HG03460 (cell line): ENCODE data around the gene CXCR1.
"Not testable (repeated sequence)": the region's sequence is repeated elsewhere in the genome, so short reads cannot be mapped to it uniquely, and the experiment has no call there.

Experiments used
- ATAC-seq: cut with Tn5 transposase; IDR thresholded peaks from one replicate; pipeline ENCODE4 v1.9.1; 2021; ENCODE audit not compliant: unreplicated experiment

Gene CXCR1

GRCh38 chr2:218166791-218167190, at the start of gene CXCR1:
TSS of gene CXCR1 (minus strand) at chr2:218166962. CDS start at chr2:218165211, 1,751 bp downstream.
- ATAC-seq, result no peak

DNA sequence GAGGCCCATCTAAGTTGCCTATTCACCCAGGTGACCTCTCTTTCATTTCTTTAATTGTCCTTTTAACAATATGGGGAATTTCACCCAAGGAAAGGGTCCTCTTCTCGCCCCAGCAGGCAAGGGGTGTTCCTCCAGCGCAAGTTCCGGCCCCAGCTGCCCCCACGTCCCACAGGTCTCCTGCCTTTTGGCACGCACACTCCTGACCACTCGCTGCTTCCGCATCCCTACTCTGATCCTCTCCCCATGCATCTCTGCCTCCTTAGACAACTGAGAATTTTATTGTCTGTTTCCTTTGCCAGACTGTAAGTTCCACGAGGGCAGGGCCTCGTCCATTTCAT, 49.5 kb upstream of the CXCR1 start:
- ATAC-seq, result no peak

GRCh38 chr2:218214116-218214515, 47.4 kb upstream of the CXCR1 start:
- ATAC-seq, result no peak

- ATAC-seq, result no peak
These were observed 42.3 kb upstream of the CXCR1 start for GRCh38 chr2:218209078-218209477.

GRCh38 chr2:218202266-218202665, 35.5 kb upstream of the CXCR1 start:
- no peak for ATAC-seq

DNA sequence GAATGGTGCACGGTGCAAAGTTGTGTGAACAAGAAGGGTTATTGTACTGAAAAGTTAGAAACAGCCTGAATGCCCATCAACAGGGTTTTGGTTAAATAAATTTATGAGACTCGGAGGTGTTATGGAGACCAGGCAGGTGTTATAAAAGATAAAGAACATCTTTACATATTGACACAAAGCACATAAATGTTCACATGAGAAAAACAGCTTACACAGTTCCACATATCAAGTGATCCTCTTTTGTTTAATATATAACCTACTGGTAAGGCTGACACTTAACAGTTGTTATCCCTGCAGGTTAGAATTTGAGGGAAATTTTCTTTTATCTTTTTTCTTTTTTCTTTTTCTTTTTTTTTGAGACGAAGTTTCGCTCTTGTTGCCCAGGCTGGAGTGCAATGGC, 30.2 kb upstream of the CXCR1 start:
- ATAC-seq, result no peak

GRCh38 chr2:218194880-218195279, 28.1 kb upstream of the CXCR1 start:
- ATAC-seq, result no peak

- no peak for ATAC-seq
These were observed 26.9 kb upstream of the CXCR1 start for GRCh38 chr2:218193701-218194100.

GRCh38 chr2:218192902-218193430, 26.2 kb upstream of the CXCR1 start:
- ATAC-seq, result no peak

DNA sequence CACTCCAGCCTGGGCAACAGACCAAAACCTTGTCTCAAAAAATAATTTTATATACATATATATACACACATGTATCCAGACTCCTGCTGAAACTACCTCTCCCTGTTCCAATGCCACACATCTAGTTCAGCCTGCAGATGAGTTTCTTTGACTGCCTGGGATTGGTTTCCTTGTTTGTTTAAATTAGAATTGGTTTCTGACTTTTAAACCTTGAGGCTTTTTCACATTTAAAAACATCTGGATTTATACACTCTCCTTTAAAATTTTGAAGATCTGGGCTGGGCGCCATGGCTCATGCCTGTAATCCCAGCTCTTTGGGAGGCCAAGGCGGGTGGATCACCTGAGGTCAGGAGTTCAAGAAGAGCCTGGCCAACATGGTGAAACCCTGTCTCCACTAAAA, 21.8 kb upstream of the CXCR1 start:
- ATAC-seq, result no peak

DNA sequence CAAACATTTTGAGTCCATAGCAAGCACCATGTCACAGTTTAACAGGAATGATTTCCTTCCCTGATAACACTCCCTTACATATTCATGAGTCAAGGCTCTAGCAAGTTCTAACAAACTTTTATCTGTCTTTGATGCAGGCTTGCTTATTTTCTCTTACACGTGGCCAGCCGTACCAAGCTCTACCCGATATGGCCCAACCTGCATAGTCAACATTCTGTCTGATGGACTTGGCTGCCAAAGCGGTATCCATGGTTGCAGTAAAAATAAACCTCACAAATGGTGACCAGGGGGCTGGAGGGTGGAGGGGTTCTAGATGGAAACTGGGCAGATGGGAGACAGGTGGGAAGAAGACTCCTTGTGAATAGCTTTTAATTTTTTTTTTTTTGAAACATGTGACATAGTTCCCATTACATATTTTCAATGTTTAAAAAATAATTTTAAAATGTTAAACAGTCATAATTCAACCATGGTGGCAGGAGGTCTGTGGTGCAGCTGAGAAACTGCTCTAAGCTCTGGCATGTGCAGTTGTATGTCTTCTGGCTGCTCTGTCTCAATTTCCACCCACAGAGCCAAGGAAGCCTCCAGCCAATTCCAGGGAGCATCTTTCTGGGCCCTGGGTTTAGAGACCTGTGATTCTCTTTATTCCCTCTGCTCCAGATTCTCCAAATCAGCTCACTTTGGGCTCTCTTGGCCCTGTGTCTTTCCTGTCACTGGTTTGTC, 20.7 kb upstream of the CXCR1 start:
- ATAC-seq, result no peak

- no peak for ATAC-seq
These were observed 20.1 kb upstream of the CXCR1 start for GRCh38 chr2:218186876-218187275.

DNA sequence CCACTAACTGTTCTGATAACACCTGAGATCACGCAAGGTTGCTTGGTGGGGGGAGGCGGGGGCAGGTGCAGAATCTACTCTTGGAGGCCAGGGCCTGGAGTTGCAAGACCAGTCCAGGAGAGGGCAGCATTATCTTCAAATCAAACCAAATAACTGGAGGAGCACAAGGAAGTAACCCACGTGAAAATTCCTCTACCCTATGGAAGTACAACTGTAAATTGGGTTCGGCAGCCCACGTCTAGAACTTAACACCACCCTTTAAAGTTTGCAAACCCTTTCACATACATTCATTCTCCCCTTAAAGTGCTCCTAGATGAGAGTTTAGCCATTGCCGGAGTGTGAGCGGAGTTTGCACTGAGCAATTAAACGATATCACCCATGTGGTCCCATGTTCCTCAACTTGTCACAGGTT, 19.6 kb upstream of the CXCR1 start:
- no peak for ATAC-seq

DNA sequence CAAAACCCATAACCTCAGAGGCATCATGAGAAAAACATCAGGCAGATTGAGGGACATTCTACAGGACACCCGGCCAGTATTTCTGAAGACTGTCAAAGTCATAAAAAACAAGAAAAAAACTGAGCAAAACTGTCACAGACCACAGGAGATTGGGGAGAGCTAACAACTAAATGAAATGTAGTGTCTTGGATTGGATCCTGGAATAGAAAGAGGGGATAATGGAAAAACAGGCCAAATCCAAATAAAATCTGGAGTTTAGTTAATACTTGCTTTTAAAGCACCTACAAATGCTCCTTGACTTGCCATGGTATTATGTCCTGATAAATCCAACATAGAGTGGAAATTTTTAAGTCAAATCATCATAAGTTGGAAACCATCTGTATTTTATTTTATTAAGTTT, 17.6 kb upstream of the CXCR1 start:
- no peak for ATAC-seq

- no peak for ATAC-seq
These were observed 13.8 kb upstream of the CXCR1 start for GRCh38 chr2:218180467-218181114.

GRCh38 chr2:218179782-218180181, 13.0 kb upstream of the CXCR1 start:
- no peak for ATAC-seq

DNA sequence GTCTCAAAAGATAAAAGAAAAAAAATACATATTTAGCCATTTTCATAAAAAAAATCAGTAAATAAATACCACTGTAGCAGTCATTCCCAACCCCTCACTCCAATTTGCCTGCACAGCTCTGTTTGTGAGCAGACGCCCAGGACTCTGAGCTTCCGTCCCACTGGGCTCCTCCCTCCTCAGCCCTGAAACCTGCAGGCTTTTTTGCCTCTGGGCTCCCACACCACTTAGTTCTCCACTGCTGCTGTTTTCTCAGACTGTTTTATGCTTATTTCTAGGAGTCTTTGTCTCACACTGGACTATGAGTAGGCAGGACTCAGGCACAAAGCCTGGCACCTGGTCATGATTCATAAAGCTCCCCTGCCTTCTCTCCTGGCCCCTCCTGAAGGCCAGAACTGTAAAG, 6.1 kb upstream of the CXCR1 start:
- ATAC-seq, result no peak

DNA sequence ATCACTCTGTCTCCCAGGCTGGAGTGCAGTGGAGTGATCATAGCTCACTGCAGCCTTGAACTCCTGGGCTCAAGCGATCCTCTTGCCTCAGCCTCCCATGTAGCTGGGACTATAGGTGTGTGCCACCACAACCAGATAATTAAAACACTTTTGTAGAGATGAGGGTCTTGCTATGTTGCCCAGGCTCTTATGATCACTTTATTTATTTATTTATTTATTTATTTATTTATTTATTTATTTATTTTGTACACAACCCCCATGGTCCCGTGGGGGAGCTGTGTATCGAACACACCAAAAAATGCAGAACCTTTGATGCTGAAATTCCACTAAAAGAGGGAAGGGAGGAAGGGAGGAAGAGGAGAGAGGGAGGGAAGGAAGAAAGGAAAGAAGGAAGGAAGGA, 5.0 kb upstream of the CXCR1 start:
- not testable (repeated sequence) for ATAC-seq

- ATAC-seq, result no peak
These were observed 3.2 kb upstream of the CXCR1 start for GRCh38 chr2:218169757-218170546.

GRCh38 chr2:218168635-218169462, 2.1 kb upstream of the CXCR1 start:
- peak; percentile 61 for ATAC-seq

GRCh38 chr2:218168016-218168415, 1.3 kb upstream of the CXCR1 start:
- ATAC-seq, result no peak
